A673 (cell line): ENCODE results near the gene RUBCNL.

Source experiments
- EZH2 ChIP-seq: fragments of 200-600 bp; sonication (generic); IDR thresholded peaks from 2 replicates; pipeline ENCODE4 v1.6.1; 2017; ENCODE audit warnings: borderline replicate concordance, low read depth, mild to moderate bottlenecking, mixed read lengths, antibody characterized with exemption, low read length; ENCODE audit not compliant: poor library complexity, severe bottlenecking
- TF ChIP-seq, protein P1 (sequence below): fragments of 300-800, 200-600 bp; sonication (generic); conservative IDR thresholded peaks from 2 replicates; pipeline ENCODE4 v1.5.1; 2017; ENCODE audit warnings: low read depth, mild to moderate bottlenecking, antibody characterized with exemption, low read length, moderate library complexity, mixed read lengths

DNA sequence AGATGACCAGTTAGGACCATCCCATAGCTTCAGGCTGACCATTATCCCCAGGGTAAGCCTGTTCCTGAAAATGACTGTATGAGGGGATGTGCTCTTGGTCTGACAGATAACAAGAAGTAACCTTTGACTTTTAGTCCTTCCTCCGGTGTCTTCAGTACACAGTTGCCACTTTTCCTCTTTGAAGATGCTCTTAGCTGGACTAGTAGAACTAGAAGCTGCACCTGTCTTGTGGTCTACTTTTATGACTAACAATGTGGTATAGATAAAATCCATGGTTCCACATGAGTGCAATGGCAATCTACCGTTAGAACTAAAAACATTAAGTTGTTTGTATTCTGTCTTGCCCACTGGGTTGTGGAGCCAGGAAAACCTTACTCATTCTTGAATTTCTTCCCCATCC is 5.9 kb upstream of the RUBCNL start:
- TF ChIP-seq, protein P1, sequence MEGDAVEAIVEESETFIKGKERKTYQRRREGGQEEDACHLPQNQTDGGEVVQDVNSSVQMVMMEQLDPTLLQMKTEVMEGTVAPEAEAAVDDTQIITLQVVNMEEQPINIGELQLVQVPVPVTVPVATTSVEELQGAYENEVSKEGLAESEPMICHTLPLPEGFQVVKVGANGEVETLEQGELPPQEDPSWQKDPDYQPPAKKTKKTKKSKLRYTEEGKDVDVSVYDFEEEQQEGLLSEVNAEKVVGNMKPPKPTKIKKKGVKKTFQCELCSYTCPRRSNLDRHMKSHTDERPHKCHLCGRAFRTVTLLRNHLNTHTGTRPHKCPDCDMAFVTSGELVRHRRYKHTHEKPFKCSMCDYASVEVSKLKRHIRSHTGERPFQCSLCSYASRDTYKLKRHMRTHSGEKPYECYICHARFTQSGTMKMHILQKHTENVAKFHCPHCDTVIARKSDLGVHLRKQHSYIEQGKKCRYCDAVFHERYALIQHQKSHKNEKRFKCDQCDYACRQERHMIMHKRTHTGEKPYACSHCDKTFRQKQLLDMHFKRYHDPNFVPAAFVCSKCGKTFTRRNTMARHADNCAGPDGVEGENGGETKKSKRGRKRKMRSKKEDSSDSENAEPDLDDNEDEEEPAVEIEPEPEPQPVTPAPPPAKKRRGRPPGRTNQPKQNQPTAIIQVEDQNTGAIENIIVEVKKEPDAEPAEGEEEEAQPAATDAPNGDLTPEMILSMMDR: no peak
- no peak for TF ChIP-seq EZH2
